Esophagus squamous epithelium (tissue), 4 donors: Measurements from ENCODE around the gene MATCAP1.

Source experiments
- CTCF ChIP-seq, 6 experiments: fragments of 450-650 bp in 4 of 6; fragments of 200-600 bp in 2 of 6; sonication (generic) in 2 of 6; IDR thresholded peaks; one replicate each; pipeline ENCODE4 v1.5.1; 2016 to 2019; ENCODE audit warnings: antibody characterized with exemption in 6 of 6, mild to moderate bottlenecking in 4 of 6, moderate library complexity in 4 of 6
- POLR2A ChIP-seq, 4 donors: fragments of 450-650 bp; IDR thresholded peaks; one replicate each; pipeline ENCODE4 v1.6.1; 2017; ENCODE audit warnings: antibody characterized with exemption in 4 of 4, mild to moderate bottlenecking in 4 of 4, moderate library complexity in 3 of 4

- TF ChIP-seq POLR2A (IDR thresholded peaks at IDR 0.05) (no peak), CTCF (IDR thresholded peaks at IDR 0.05) (no peak)
Observed at GRCh38 chr16:67149276-67150046, 34.3 kb downstream of the MATCAP1 start.
